COR-L47 (cell line): Measurements from ENCODE around the gene TMEM229B.

Experiments
- DNase-seq: peaks from one replicate; lab custom pipeline; 2025; lab: John Stamatoyannopoulos, UW

The TMEM229B gene

DNA sequence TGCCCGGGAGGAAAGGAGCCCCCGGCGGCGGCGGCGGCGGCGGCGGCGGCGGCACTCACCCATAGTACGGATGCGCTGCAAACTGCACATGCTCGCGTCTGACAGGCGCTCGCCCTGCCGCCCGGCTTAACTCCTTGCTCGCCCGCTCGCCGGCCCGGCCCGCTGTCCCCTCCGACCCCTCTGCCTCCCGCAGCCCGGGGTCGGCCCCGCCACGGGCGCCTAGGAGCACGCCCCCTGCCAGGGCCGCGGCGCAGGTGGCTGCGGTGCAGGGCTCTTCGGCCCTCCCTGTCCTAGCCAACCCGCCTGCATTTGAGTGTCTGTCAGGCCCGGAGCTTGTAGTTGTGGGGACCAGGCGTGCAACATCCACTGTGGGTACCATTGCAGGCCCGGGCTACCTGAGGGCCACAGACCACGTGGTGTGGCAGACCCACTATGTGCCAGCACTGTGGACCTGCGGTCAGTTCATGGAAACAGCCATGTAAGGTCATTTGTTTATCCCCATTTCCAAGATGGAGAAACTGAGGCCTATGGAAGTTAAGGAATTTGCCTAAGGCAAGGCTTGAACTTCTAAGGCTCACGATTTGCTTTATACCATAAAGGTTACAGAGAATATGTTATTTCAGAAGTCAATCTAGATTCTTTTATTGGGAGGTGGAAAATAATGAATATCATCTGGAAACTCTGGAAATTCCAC lies 27.0 kb upstream of the TMEM229B start:
- no peak for DNase-seq

DNA sequence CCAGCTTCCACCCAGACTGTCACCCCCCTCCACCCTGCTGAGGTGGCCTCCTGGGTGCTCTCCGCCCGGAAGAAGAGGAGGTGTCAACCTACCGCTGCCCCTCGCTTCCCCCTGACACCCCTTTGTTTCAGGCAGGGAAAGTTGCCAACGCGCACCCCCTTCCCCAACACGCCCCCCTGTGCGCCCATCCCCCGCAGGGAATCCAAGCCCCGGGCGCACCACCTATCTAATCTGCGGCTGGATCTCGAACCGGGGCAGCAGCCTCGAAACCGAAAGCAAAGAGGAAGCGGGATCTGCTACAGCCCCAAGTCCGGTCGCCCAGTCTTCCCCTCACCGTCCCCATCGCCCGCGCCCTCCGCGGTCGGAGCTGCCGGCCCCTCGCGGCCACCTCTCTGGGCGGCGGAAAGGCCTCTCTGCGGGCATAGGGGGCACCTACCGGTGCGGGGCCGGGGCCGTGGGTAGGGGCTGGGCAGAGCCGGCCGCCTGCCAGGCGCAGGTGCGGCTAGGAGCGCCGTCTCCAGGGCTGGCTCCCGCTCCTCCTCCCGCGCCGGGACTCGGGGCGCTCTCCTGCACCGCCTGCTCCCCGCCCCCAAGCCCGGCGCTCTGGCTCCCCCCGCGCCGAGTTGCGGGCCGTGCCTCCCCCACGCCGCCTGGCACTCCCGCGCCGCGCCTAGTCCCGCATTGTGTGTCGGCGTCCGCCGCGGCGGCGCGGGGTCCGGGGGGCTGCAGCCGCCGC lies 26.3 kb upstream of the TMEM229B start:
- peak; percentile 55 for DNase-seq

DNA sequence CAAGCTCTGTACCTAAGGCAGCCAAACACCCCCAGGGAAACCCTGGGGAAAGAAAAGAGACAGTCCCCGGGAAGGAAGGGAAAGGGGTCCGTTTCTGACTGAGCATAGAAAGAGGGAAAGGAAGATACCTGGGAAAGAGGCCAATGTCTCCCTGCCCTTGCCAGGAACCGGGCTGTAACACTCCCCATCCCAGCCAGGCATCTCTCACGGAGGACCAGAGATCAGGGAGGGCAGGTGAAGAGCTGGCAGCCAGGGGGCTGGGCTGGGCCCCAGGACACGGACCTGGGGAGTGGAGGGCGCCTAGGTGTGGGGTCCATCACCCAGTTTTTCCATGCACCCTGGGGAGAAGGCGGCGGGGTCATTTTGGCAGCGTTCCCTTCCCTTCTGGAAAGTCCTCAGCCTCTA lies 25.7 kb upstream of the TMEM229B start:
- peak; percentile 25 for DNase-seq

DNA sequence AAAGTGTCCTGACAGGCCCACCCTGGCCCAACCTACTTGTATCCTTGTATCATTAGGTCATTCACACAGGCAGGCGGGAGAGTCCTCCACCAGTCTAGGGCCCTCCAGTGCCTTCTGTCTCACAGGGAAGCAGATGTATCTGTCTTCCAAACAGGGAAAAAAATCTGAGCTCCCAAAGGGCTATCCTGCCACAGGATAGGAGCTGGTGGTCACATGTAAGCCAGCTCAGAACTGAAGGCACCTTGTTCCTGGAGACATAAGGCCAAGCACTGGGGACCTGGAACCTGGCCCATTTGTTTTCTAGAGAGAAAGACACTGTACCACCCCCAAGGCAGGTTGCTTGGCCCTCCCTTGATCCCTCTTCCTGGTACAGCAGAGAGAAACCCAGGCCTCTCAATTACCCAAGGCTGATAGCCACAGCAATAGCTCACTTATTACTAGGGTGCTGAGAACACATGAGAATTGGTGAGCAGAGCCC lies 25.1 kb upstream of the TMEM229B start:
- no peak for DNase-seq

DNA sequence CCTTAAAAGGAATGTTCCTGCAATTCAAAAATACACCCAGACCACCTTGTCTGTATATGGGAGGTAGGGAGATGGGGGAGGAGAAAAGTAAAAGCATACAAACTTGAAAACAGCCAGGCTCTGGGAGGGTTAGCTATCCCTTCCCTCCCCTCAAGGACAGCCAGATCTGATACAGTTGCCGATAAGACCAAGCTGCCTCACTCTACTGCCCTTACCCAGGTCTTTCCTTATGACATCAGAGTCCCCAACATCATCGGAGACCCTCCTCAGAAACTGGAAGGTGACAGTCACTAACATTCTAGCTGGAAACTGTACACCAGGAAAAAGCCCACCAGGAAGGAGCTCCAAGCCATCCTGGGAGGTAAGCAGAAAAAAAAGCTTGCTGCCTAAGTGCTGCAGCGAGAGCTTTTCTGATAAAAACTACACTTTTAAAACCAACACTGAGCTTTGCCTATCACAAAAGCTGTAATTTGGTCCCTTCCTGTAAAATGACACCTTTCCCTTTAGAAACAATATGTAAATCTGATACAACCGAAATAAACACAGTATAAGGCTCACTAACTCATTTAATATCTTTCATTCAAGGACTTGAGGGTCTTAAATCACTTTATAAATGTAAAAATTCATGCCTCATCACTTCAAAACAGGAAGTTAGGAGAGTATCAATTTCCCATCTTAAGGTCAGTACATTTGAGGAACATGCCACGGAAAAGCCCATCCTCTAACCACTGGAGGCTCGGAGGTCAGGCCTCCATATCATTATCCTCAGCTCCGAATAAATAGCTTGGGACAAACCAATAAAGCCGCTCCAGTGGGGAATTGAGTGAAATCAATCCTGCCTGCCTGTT lies 24.2 kb upstream of the TMEM229B start:
- DNase-seq, result no peak

DNA sequence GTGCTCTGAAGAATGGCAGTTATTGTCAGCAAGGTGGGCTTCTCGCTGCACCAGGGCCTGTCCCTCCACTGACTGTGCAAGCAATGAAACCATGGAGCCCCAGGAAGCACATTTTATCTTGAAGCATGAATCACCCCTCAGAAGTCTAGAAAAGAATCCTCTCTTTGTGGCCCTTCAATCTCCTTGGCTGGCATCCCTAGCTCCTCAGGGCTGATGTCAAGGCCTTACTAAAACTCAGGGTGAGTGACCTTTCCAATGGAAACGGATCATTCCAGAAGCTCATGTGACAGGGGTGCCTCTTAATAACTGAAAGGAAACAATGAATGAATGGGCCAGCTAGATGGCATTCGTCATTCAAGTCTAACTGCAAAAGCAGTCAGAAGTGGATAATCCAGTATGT lies 22.3 kb upstream of the TMEM229B start:
- DNase-seq, result no peak

DNA sequence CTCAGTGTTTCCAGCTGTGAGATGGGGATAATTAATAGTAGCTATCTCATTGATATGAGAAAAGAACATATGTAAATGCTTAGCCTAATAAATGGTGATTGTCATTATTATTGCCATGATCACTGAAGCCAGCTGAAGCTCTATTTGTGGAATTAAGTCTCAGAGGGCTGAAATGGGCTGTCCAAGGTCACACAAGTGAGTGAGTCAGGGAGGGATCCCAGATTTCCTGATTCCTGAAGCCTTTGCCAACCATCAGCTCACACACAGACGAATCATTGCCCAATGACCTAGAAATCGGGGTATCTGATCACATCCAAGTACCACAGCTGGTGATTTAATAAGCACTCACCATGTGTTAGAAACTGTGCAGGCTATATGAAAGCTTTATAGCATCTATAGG lies 21.6 kb upstream of the TMEM229B start:
- no peak for DNase-seq

DNA sequence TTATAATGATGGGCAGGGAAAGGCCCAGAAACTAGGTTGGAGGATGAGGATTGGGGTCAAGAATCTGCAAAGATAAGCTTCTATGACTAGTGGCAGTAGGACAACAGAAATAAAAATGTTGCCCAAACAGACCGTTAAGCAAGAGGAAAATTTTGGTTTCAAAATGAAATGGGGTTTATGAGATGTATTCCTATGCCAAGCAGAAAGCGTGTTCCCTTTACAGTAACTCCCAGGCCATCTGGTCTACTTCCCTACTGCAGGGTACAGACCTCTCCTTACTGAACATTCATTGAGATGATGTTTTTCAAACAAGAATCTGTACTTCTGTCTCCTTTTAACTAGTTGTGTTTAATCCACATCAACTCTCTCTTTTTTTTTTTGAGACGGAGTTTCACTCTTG lies 20.4 kb upstream of the TMEM229B start:
- DNase-seq, result no peak

DNA sequence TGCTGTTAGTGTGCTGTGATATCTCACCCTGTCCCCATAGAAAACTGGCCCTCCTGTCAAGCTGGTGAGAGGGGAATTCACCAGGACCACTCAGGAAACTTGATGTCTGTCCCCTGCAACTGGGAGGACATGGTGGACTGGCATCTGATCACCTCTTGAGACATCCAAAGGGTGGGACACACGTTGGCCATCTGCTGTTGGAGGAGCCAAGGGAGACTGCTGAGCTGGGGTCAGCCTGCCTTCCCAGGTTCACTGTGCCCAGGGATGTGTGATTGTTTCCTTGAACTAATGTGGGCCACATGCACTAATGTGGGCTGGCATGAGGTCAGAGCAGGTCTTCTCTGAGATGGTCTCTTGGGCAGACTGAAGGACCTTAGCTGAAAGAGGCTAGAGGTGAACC lies 16.7 kb upstream of the TMEM229B start:
- DNase-seq, result no peak

DNA sequence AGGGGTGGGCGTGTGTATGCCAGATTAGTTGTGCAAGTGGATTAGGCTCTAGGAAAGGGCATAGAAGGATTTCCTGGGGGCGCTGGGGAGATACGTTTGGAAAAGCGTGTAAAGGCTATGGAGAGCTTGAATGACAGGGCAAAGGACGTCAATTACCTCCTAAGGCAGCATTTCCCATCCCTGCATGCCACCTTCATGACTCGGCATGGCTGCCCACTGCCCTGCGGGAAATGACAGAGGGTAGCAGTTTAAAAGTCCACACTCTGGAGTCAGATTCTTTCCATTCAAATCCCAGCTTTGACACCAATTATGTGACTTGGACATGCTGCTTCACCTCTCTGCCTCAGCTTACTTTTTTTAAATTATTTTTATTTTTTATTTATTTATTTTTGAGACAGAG lies 14.8 kb upstream of the TMEM229B start:
- DNase-seq, result no peak

DNA sequence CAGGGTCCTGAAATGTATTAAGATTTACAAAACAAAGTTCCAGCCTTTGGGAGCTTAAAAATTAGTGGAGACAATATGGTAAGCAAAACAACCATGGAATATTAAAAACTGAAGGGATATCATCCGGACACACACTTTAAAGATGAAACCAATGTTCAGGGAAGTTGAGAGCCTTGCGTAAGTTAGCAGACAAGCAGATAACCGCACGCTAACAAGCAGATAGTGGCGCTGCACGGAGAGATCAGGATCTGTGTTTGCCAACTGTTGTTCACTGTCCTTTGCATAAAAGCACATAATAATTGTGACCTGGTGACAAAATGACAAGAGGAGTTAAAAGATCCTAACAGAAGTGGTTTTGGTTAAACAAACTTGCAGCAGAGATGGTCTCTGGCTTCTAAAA lies 14.3 kb upstream of the TMEM229B start:
- DNase-seq, result no peak

DNA sequence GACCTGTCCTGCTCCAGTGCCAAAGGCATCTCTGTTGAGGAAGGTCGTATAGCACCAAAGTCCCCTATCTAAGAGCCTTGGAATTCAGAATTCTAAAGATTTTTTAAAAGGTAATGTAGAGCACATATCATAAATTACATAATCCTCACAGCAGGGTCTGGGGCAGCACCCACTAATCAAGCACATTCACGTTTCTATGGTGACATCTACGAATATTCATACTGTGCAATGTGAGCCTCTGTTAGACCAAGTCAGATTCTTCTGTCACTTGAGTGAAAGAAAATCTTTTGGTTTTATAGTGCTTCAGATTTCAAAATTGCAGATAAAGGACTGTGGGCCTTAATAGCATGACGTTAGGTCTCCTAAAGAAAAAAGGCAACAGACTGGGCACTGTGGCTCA lies 13.1 kb upstream of the TMEM229B start:
- no peak for DNase-seq

DNA sequence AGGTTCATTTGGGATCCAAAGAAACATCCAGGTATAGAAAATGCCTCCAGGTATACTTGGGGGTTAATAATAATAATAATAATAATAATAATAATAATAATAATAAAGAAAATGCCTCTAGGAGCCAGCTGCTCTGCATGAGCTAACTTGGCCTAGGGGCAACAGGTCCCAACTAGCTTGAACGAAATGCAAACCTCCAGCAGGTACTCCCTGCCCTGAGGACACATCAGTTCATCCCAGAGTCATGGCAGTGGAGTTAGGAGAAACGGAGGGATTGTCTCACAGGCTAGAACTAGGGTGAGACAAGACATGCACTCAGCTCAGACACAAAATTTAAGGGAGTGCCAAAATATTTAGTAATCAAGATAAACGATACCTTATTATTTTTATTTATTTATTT lies 12.5 kb upstream of the TMEM229B start:
- no peak for DNase-seq

DNA sequence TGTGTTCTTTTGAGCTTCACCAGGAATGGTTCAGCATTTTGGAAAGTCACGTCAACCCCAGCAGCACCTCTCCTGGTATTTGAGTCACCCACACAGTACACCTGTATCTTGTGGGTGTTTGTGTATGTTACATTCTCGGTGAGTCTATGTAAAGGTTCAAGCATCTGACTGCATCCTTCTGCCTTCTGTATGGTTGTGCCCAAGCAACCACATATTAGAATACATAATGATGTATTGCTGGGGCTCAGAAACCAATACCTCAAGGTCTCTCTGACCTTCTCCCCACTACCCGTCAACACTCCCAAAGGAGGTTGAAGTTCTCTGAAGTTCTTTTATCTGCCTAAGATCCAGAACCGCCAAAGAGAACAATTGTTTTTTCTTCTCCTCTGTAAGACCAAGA lies 9.2 kb upstream of the TMEM229B start:
- no peak for DNase-seq

DNA sequence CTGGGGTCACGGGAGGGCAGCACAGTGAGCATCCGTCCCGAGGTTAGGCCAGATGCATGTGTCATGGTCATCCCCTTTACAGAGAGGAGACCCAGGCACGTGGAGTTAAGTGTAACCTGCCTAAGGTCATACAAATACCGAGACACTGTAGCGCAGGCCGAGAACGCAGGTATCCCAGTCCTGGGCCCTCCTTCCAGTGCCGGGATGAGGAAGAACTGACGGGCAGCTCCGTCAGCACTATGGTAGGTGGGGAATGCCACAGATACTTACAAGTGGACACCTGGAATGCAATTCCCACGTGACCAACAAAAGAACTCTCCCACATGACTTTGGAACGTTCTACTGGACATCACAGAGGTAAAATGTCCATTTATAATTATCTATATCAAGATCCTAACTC lies 8.7 kb upstream of the TMEM229B start:
- DNase-seq, result no peak

DNA sequence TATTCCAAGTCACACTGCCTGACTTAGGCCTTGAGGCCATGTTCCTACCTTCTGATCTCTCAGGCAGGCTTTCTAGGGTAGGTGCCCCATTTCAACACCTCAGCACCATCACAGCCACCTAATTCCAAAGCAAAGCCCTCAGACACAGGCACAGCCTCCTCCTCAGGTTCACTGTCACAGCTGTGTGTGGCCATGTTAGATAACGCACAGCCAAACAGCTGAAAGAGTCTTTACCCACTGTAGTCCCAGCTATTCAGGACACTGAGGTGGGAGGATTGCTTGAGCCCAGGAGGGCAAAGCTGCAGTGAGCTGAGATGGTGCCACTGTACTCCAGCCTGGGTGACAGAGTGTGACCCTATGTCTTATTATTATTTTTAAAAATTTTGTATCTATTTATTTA lies 7.3 kb upstream of the TMEM229B start:
- DNase-seq, result no peak

DNA sequence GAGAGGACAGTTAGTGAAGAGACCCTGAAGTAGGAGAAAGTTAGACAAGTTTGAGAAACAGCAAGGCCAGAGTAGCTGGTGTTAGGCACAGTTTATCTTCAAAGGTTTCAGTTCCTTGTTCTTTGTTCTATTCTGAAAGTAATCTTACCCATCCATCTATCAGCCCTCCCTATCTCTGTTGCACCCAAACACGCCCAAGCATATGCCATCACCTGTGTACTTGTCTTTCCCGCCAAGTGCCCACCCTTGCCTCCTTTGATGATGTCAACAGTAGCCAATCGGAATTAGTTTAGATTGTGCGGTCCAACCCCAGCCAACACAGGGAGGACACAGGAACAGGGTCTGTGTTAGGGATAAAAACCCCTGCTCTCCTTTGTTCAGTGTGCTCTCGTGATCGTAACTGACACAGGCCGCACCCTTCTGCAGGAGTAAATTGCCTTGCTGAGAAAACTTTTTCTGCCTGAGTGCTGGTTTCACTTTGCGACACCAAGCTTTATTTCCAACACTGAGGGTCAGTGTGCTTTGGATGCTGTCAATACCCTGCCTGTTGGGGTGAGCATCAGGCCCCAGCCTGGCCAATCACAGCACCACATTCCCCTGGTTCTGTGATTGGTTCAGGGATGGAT lies 4.7 kb upstream of the TMEM229B start:
- DNase-seq, result no peak

DNA sequence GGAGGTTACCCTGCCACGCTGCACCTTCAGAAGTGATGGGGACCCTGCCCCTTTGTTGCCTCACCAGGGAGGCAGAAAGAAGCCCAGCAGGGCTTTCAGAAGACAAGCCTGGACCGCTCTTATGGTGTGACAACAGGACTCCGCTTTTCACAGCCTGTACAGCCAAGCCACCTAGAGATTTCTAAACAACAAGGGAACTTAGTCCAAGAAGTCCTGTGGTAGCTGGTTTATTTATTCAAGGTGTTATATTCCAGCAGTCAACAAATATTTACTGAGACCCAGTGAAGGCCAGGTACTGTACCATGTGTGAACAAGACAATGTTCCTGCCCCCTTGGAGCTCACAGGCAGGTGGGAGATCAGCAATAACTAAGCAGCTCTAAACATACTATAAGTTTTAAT lies 4.0 kb upstream of the TMEM229B start:
- DNase-seq, result peak; percentile 74

DNA sequence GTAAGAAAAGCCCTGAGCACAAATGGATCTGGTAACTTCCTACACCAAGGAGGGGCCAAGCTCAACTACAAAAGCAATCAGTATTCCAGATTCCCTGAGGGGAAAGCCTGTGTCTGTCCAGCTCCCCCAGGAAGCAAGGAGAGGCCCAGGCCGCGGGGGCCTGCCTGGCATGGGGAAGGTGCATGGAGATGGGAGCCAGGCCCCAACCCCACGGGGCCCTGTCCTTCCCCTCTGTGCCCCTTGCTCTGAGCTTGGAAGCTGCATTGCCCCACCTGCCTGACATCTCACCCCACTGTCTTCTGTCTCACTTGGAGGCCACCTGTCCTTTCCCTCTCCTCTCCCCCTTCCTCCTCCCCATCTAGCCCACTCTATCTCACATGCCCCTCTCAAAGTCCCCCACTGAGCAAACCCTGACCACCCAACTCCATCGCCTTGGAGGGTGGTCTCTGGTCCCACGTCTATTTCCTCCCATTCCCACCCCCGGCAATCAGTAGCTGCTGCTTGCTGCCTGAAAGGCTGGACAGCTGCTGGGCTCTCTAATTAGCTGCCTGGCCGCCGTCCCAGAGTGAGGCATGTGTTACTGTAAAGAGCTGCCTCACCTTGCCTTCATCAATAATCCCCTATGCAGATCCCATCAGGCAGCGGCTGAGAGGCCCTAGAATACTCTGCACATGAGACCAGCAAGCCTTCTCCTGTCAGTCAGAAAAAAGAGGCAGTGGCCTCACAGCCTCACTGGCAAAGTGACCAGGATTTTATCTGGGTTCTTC lies 3.4 kb upstream of the TMEM229B start:
- peak; percentile 91 for DNase-seq

DNA sequence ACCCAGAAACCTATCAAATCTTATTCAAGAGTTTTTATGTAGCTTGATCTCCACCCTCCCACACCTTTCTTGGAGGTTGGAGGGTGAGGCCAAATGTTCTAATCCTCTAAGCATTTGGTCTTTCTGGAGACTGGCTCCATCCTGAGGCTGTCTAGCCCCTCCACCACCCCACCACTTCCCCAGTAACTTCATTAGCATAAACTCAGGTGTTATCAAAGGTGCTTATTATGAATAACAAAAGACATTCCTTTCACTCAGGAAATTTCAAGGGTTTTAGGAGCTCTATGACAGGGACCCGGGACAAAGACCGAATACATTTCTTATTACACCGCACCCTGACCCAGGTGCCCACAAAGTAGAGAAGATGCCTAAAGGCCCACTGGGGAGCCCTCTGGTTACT lies 2.8 kb upstream of the TMEM229B start:
- DNase-seq, result no peak

DNA sequence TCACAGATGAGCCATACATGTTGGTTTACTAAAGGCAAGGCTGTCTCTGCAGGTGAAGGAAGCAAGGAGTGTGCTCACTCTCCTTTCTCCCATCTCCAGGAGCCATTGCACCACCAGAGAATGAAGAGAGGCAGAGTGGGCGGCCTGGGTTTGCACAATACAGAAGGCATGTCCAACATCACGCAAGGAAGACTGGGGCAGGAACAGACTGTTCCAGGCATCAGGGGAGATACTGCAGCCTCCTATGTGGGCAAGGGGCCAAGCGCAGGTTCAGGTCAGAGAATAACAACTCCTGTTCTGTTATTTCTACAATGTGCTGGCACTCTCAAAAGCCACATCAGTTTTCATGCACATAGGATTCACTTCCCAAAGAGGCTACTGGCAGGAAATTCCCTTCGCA lies 1.7 kb upstream of the TMEM229B start:
- no peak for DNase-seq

DNA sequence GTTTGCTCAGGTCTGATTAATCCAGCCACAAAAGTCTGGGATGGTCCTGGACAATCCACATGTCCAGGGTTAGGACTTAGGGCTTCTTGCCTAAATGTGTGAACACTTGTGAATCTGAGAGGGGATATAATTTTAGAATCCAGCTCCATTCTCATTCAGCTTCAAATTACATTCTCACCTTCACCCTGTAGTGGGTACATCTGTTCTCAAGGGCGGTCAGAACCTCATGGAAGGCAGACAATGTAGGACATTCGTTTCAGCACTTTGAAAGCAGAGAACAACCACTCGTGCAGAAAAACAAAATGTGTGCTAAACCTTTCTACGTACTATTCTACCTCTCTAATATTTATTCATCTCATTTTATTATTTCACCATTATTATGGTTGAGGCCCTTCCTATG lies 1.2 kb downstream of the TMEM229B start:
- no peak for DNase-seq
